ENCODE measurements around the gene NDP. TPM values are rescaled to one million over a fixed set of nuclear protein-coding genes. Genes with fewer than 3 reads are reported as not detected.

The NDP gene
- total RNA-seq, 1 donor from 2014 or later: not detected

GRCh38 chrX:43986083-43986482, 12.9 kb upstream of the NDP start:
- Mint-ChIP-seq H3K36me3 (ENCODE audit: low read depth) (no peaks in the 10 kb centered on the region), H3K9me3 (no peaks in the 10 kb centered on the region), H3K27ac (no peak overlapping the region), H3K4me1 (no peaks in the 10 kb centered on the region), H3K27me3 (no peaks in the 10 kb centered on the region), H3K4me3 (no peak overlapping the region)
- intact Hi-C loops (cut with micrococcal nuclease): no loop called here
- no peak for DNase-seq

GRCh38 chrX:43985511-43985910, 12.3 kb upstream of the NDP start:
- Mint-ChIP-seq H3K27ac (no peak overlapping the region), H3K27me3 (no peaks in the 10 kb centered on the region), H3K36me3 (ENCODE audit: low read depth) (no peaks in the 10 kb centered on the region), H3K4me3 (no peak overlapping the region), H3K9me3 (no peaks in the 10 kb centered on the region), H3K4me1 (no peaks in the 10 kb centered on the region)
- DNase-seq: no peak
- intact Hi-C loops (cut with micrococcal nuclease): no loop called here

GRCh38 chrX:43978226-43978625, 5.0 kb upstream of the NDP start:
- no peaks in the 10 kb centered on the region for H3K9me3 Mint-ChIP-seq
- no peak overlapping the region for H3K4me3 Mint-ChIP-seq
- peaks cover 7% of the 10 kb centered on the region for H3K4me1 Mint-ChIP-seq

GRCh38 chrX:43976205-43976604, 3.0 kb upstream of the NDP start:
- Mint-ChIP-seq H3K27me3 (peaks cover 21% of the 10 kb centered on the region), H3K4me3 (no peak overlapping the region), H3K9me3 (no peaks in the 10 kb centered on the region), H3K36me3 (ENCODE audit: low read depth) (no peaks in the 10 kb centered on the region), H3K27ac (no peak overlapping the region), H3K4me1 (peaks cover 8% of the 10 kb centered on the region)
- no peak for DNase-seq
- intact Hi-C loops (cut with micrococcal nuclease): no loop called here

More at GRCh38 chrX:43978226-43978625, 5.0 kb upstream of the NDP start:
- intact Hi-C loops (cut with micrococcal nuclease): no loop called here
- no peak overlapping the region for H3K27ac Mint-ChIP-seq
- no peak for DNase-seq
- H3K27me3 Mint-ChIP-seq: peaks cover 17% of the 10 kb centered on the region
- no peaks in the 10 kb centered on the region for H3K36me3 Mint-ChIP-seq (ENCODE audit: low read depth)

GRCh38 chrX:43975796-43976195, 2.6 kb upstream of the NDP start:
- DNase-seq: no peak
- Mint-ChIP-seq H3K4me1 (peaks cover 8% of the 10 kb centered on the region), H3K4me3 (no peak overlapping the region), H3K9me3 (no peaks in the 10 kb centered on the region), H3K27ac (no peak overlapping the region), H3K36me3 (ENCODE audit: low read depth) (no peaks in the 10 kb centered on the region), H3K27me3 (peaks cover 21% of the 10 kb centered on the region)
- intact Hi-C loops (cut with micrococcal nuclease): no loop called here

GRCh38 chrX:43974741-43975465, 1.7 kb upstream of the NDP start:
- H3K27ac Mint-ChIP-seq: no peak overlapping the region
- H3K9me3 Mint-ChIP-seq: no peaks in the 10 kb centered on the region
- H3K27me3 Mint-ChIP-seq: peaks cover 21% of the 10 kb centered on the region
- no peak for DNase-seq
- H3K4me3 Mint-ChIP-seq: no peak overlapping the region
- intact Hi-C loops (cut with micrococcal nuclease): no loop called here
- H3K4me1 Mint-ChIP-seq: peaks cover 8% of the 10 kb centered on the region
- no peaks in the 10 kb centered on the region for H3K36me3 Mint-ChIP-seq (ENCODE audit: low read depth)

GRCh38 chrX:43974100-43974475, 898 bp upstream of the NDP start:
- H3K9me3 Mint-ChIP-seq: no peaks in the 10 kb centered on the region
- H3K36me3 Mint-ChIP-seq (ENCODE audit: low read depth): no peaks in the 10 kb centered on the region
- intact Hi-C loops (cut with micrococcal nuclease): no loop called here
- peaks cover 21% of the 10 kb centered on the region for H3K27me3 Mint-ChIP-seq
- H3K4me3 Mint-ChIP-seq: no peak overlapping the region
- no peak for DNase-seq
- H3K27ac Mint-ChIP-seq: no peak overlapping the region
- peaks cover 8% of the 10 kb centered on the region for H3K4me1 Mint-ChIP-seq

- H3K4me3 Mint-ChIP-seq: no peak overlapping the region
- H3K4me1 Mint-ChIP-seq: peaks cover 8% of the 10 kb centered on the region
- H3K36me3 Mint-ChIP-seq (ENCODE audit: low read depth): no peaks in the 10 kb centered on the region
- no peak overlapping the region for H3K27ac Mint-ChIP-seq
- no peaks in the 10 kb centered on the region for H3K9me3 Mint-ChIP-seq
- peaks cover 21% of the 10 kb centered on the region for H3K27me3 Mint-ChIP-seq
- intact Hi-C loops (cut with micrococcal nuclease): no loop called here
- no peak for DNase-seq
Observed at GRCh38 chrX:43971966-43972961, 926 bp downstream of the NDP start.

GRCh38 chrX:43970528-43970927, 2.7 kb downstream of the NDP start:
- peaks cover 21% of the 10 kb centered on the region for H3K27me3 Mint-ChIP-seq
- DNase-seq: no peak
- H3K4me1 Mint-ChIP-seq: peaks cover 8% of the 10 kb centered on the region
- H3K9me3 Mint-ChIP-seq: no peaks in the 10 kb centered on the region
- no peak overlapping the region for H3K4me3 Mint-ChIP-seq
- intact Hi-C loops (cut with micrococcal nuclease): no loop called here
- H3K36me3 Mint-ChIP-seq (ENCODE audit: low read depth): no peaks in the 10 kb centered on the region
- H3K27ac Mint-ChIP-seq: no peak overlapping the region

- intact Hi-C loops (cut with micrococcal nuclease): no loop called here
- Mint-ChIP-seq H3K4me1 (peaks cover 8% of the 10 kb centered on the region), H3K27me3 (peaks cover 16% of the 10 kb centered on the region), H3K36me3 (ENCODE audit: low read depth) (no peaks in the 10 kb centered on the region), H3K27ac (no peak overlapping the region), H3K9me3 (no peaks in the 10 kb centered on the region), H3K4me3 (no peak overlapping the region)
- no peak for DNase-seq
Observed at GRCh38 chrX:43969504-43970501, 3.4 kb downstream of the NDP start.

GRCh38 chrX:43968359-43968781, 4.8 kb downstream of the NDP start:
- DNase-seq: no peak
- peaks cover 6% of the 10 kb centered on the region for H3K27me3 Mint-ChIP-seq
- no peak overlapping the region for H3K27ac Mint-ChIP-seq
- H3K4me1 Mint-ChIP-seq: peaks cover 3% of the 10 kb centered on the region
- H3K4me3 Mint-ChIP-seq: no peak overlapping the region
- intact Hi-C loops (cut with micrococcal nuclease): no loop called here
- no peaks in the 10 kb centered on the region for H3K36me3 Mint-ChIP-seq (ENCODE audit: low read depth)
- H3K9me3 Mint-ChIP-seq: no peaks in the 10 kb centered on the region

- no peaks in the 10 kb centered on the region for H3K4me1 Mint-ChIP-seq
Observed at GRCh38 chrX:43964936-43965335, 8.3 kb downstream of the NDP start.

GRCh38 chrX:43963726-43964125, 9.5 kb downstream of the NDP start:
- H3K4me3 Mint-ChIP-seq: no peak overlapping the region
- intact Hi-C loops (cut with micrococcal nuclease): no loop called here
- H3K4me1 Mint-ChIP-seq: peaks cover under 1% of the 10 kb centered on the region
- DNase-seq: no peak
- H3K27ac Mint-ChIP-seq: no peak overlapping the region
- no peaks in the 10 kb centered on the region for H3K36me3 Mint-ChIP-seq (ENCODE audit: low read depth)
- H3K27me3 Mint-ChIP-seq: peaks cover under 1% of the 10 kb centered on the region
- no peaks in the 10 kb centered on the region for H3K9me3 Mint-ChIP-seq

More at GRCh38 chrX:43964936-43965335, 8.3 kb downstream of the NDP start:
- Mint-ChIP-seq H3K27ac (no peak overlapping the region), H3K9me3 (no peaks in the 10 kb centered on the region), H3K27me3 (no peaks in the 10 kb centered on the region), H3K36me3 (ENCODE audit: low read depth) (no peaks in the 10 kb centered on the region), H3K4me3 (no peak overlapping the region)
- no peak for DNase-seq
- intact Hi-C loops (cut with micrococcal nuclease): no loop called here
